ENCODE data around the gene MAGEH1.

Gene MAGEH1

GRCh38 chrX:55490974-55491373, 39.0 kb downstream of the MAGEH1 start:
- DNase-seq: no peak
